ENCODE results near the gene NKIRAS2.

Gene NKIRAS2

GRCh38 chr17:42041619-42042018 lies 21.7 kb downstream of the NKIRAS2 start:
- no peak for DNase-seq
- H3K9me3 ChIP-seq, result no peaks in the 10 kb centered on the region
- H3K4me3 ChIP-seq, result no peak overlapping the region
- no peak overlapping the region for H3K27ac ChIP-seq
- H3K4me1 ChIP-seq, result peaks cover 0 to 10% (median 2%) of the 10 kb centered on the region in 4 donors
- peaks cover 0 to 28% of the 10 kb centered on the region in 2 donors for H3K27me3 ChIP-seq
- peaks cover 0 to 10% (median 0%) of the 10 kb centered on the region in 3 donors for H3K36me3 ChIP-seq
- intact Hi-C loops (cut with DNase I; ENCODE audit: low total_unique reads), result no loop called here
- TF ChIP-seq, protein P1, sequence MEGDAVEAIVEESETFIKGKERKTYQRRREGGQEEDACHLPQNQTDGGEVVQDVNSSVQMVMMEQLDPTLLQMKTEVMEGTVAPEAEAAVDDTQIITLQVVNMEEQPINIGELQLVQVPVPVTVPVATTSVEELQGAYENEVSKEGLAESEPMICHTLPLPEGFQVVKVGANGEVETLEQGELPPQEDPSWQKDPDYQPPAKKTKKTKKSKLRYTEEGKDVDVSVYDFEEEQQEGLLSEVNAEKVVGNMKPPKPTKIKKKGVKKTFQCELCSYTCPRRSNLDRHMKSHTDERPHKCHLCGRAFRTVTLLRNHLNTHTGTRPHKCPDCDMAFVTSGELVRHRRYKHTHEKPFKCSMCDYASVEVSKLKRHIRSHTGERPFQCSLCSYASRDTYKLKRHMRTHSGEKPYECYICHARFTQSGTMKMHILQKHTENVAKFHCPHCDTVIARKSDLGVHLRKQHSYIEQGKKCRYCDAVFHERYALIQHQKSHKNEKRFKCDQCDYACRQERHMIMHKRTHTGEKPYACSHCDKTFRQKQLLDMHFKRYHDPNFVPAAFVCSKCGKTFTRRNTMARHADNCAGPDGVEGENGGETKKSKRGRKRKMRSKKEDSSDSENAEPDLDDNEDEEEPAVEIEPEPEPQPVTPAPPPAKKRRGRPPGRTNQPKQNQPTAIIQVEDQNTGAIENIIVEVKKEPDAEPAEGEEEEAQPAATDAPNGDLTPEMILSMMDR (IDR thresholded peaks at IDR 0.05), result no peak

GRCh38 chr17:42042598-42043319 lies 22.9 kb downstream of the NKIRAS2 start:
- Histone ChIP-seq H3K9me3 (no peaks in the 10 kb centered on the region), H3K36me3 (peaks cover 0 to 10% (median 0%) of the 10 kb centered on the region in 3 donors), H3K4me1 (peaks cover 0 to 10% (median 2%) of the 10 kb centered on the region in 4 donors), H3K27ac (no peak overlapping the region), H3K4me3 (no peak overlapping the region), H3K27me3 (peaks cover 0 to 18% of the 10 kb centered on the region in 2 donors)
- TF ChIP-seq, protein P1 (IDR thresholded peaks at IDR 0.05), result no peak
- intact Hi-C loops (cut with DNase I; ENCODE audit: low total_unique reads), result no loop called here
- DNase-seq, result no peak

DNA sequence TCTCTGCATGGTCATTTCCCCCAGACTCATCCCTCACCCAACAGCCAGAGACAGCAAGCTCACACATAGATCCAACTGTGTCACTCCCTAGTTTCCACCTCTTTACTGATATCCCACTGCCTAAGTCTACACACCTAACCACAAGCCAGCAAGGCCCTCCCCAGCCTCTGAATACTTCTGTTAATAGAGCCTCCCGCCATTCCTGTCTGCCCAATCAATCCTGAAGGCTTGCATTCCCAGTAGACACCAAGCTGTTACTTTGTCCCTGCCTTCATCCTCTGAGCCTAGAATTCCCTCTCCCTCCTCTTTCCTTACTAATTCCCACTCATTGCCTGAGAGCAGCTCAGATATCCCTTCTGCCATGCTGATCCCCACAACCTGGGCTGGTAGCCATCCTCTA lies 25.8 kb downstream of the NKIRAS2 start:
- intact Hi-C loops (cut with DNase I; ENCODE audit: low total_unique reads), result no loop called here

DNA sequence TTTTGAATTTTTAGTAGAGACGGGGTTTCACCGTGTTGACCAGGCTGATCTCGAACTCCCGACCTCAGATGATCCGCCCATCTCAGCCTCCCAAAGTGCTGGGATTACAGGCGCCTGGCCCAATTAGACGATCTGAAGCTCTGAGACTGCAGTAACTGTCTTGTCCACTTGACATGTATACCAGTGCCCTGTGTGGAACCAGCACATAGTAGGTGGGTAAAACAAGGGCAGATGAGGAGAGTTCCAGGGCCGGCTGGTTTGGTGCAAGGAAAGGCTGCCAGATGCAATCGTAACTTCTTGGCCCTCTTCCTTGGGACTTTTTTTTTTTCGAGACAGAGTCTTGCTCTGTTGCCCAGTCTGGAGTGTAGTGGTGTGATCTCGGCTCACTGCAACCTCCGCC lies 27.5 kb downstream of the NKIRAS2 start:
- Histone ChIP-seq H3K27me3 (peaks cover 0 to 10% of the 10 kb centered on the region in 2 donors), H3K36me3 (peaks cover 0 to 7% (median 0%) of the 10 kb centered on the region in 3 donors), H3K27ac (no peak overlapping the region), H3K4me3 (no peak overlapping the region), H3K4me1 (peaks cover 0 to 7% (median 5%) of the 10 kb centered on the region in 4 donors), H3K9me3 (no peaks in the 10 kb centered on the region)
- intact Hi-C loops (cut with DNase I; ENCODE audit: low total_unique reads), result no loop called here
- no peak for DNase-seq
- TF ChIP-seq, protein P1 (IDR thresholded peaks at IDR 0.05), result no peak

More for the DNA sequence above, 25.8 kb downstream of the NKIRAS2 start:
- Histone ChIP-seq H3K36me3 (peaks cover 0 to 9% (median 0%) of the 10 kb centered on the region in 3 donors), H3K27ac (no peak overlapping the region), H3K4me3 (no peak overlapping the region), H3K27me3 (no peaks in the 10 kb centered on the region), H3K9me3 (no peaks in the 10 kb centered on the region), H3K4me1 (peaks cover 0 to 7% (median 1%) of the 10 kb centered on the region in 4 donors)
- no peak for DNase-seq
- TF ChIP-seq, protein P1 (IDR thresholded peaks at IDR 0.05), result no peak

DNA sequence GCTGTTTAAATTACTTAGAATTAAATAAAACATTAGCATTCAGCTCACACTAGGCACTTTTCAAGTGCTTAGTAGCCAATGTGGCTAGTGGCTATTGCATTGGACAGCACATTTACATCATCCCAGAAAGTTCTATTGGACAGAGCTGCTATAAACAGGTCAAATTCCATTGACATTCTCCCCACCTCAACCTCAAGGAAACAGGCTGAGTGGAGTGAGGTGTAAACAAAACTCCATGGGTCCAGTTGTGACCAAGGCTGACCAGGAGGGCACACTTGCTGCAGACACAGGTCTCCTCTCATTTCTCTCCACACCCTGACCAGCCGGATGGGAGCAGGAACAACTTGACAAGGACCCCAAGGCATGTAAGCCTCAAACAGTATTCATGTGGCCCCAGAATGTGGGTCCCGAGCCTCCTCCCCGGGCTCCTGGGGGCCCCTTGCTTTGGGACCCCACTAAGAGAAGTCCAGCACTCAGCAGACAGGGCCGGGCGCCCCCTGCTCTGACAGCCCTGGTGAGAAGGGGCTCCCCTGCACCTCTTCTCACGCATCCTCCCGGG lies 30.0 kb downstream of the NKIRAS2 start:
- Histone ChIP-seq H3K36me3 (no peaks in the 10 kb centered on the region), H3K9me3 (no peaks in the 10 kb centered on the region), H3K4me1 (peaks cover 0 to 7% (median 5%) of the 10 kb centered on the region in 4 donors), H3K27ac (peak overlapping the region; percentile 45 to 52), H3K27me3 (peaks cover 0 to 34% of the 10 kb centered on the region in 2 donors), H3K4me3 (peak overlapping the region; percentile 62 to 79)
- intact Hi-C loops (cut with DNase I; ENCODE audit: low total_unique reads), result no loop called here
- DNase-seq, result no peak
- TF ChIP-seq, protein P1 (IDR thresholded peaks at IDR 0.05), result no peak
